ENCODE data around the gene KIF13A. TPM values are rescaled to one million over a fixed set of nuclear protein-coding genes. Genes with fewer than 3 reads are reported as not detected.

Gene KIF13A
- total and polyA plus RNA-seq, 9 of the 15 experiments (the other 6 are each of a cell fraction or from before 2014, with no cell fraction given) = 3.6 to 44.3 (median 29.7) TPM

DNA sequence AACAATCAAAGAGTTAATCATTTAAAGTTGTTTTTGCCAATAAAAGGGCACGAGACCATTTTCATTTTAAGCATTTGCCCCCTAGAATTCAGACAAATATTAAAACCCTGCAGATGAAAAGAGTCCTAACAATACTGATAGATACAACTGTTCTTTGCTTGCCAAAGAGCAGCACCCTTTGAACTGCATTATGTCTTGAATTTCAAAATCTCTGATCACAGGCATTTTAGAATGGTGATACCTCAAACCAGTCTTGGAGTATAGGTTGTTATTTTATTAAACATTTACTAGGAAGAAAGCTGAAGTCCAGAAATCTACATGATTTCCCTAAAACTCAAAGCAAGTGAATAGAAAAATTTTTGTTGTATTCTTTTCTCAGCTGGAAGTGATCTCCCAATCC is 108.7 kb downstream of the KIF13A start:
- no peak overlapping the region for H3K9ac ChIP-seq (ENCODE audit: insufficient read depth in 1 of 2, low read depth in 2 of 2, low read length in 2 of 2)
- H3K4me3 ChIP-seq = no peak overlapping the region
- 89% methylated on average over 1 of the region's 1 CpG for WGBS (ENCODE audit: insufficient coverage, low coverage, missing lambda C conversion rate)
- H3K27me3 ChIP-seq (ENCODE audit: control insufficient read depth in 2 of 2, insufficient read depth in 2 of 2, low read length in 2 of 2) = no peaks in the 10 kb centered on the region
- no peak for FAIRE-seq
- ATAC-seq = no peak
- intact Hi-C loops (cut with micrococcal nuclease) = no loop called here
- in situ Hi-C loops (cut with MboI) = no loop called here
- H2AFZ ChIP-seq (ENCODE audit: low read depth, low read length) = no peak overlapping the region
- peaks cover 2% of the 10 kb centered on the region; the same call in 1 of the 3 replicates for H3K36me3 ChIP-seq (ENCODE audit: control insufficient read depth, insufficient read depth, low read length)
- no peaks in the 10 kb centered on the region for H3K9me1 ChIP-seq (ENCODE audit: control insufficient read depth, insufficient read depth, low read length)
- ChIA-PET CTCF (ENCODE audit: low intra/inter-chr PET ratio) (no interaction called here), POLR2A (interaction anchor here (1.0 to 1.2 kb wide), 2 partner anchors 11 to 30 kb away, joined by 3 to 4 read pairs; no protein-coding TSS in a partner anchor)
- peaks cover 15% of the 10 kb centered on the region; the same call in 2 of the 3 replicates for H3K79me2 ChIP-seq (ENCODE audit: control insufficient read depth, insufficient read depth, low read length)
- BruUV-seq (replicated peaks) = no TSS peak
- TF ChIP-seq STAT5B (CRISPR knock-in tag; IDR thresholded peaks at IDR 0.05) (no peak), EP300 (IDR thresholded peaks at IDR 0.05; ENCODE audit: low read length) (no peak)
- no peaks in the 10 kb centered on the region; the same call in 1 of the 2 replicates for H3K9me3 ChIP-seq (replicated peaks; ENCODE audit: control insufficient read depth, insufficient read depth, low read depth, low read length)
- H4K20me1 ChIP-seq (replicated peaks; ENCODE audit: control insufficient read depth, insufficient read depth, low read length) = no peaks in the 10 kb centered on the region
- H3K27ac ChIP-seq (ENCODE audit: extremely low read depth, low read depth, low read length) = no peak overlapping the region
- H3K4me2 ChIP-seq (ENCODE audit: insufficient read depth, low read length) = no peak overlapping the region
- H3K4me1 ChIP-seq (replicated peaks in 1 of 2; ENCODE audit: control insufficient read depth in 2 of 2, insufficient read depth in 2 of 2, low read length in 2 of 2) = peaks cover 19 to 20% of the 10 kb centered on the region in 2 experiments
- DNase-seq (ENCODE audit: extremely low read depth in 1 of 4, low spot score in 3 of 4) = no peak

DNA sequence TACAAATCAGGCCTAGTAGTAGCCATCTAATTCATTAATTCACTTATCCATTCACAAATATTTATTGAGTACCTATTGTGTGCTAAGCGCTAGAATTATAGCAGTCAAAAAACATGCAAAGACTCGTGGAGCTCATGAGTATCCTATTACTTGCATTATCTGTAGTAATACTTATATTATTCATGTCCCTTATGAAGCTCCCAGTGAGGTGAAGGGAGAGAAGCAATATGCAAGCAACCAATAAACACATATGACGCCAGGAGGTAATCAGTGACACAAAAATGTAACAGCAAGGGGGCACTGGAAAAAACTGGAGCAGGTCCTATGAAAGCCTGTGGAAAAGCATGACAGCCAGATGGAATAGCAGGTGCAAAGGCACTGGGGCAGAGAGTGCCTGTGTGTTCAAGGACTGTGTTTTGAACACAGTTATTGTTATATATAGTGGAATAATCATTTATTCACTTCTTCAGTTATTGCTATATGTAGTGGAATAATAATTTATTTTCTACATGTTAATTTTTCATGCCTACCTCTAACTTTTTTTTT is 109.5 kb downstream of the KIF13A start:
- DNase-seq (ENCODE audit: extremely low read depth in 1 of 4, low spot score in 3 of 4) (no peak), FAIRE-seq (no peak), ATAC-seq (no peak)
- intact Hi-C loops (cut with micrococcal nuclease) (no loop called here), in situ Hi-C loops (cut with MboI) (no loop called here)
- CTCF ChIA-PET (ENCODE audit: low intra/inter-chr PET ratio) = no interaction called here
- H3K27ac ChIP-seq (ENCODE audit: extremely low read depth, low read depth, low read length) = no peak overlapping the region
- no peaks in the 10 kb centered on the region for H4K20me1 ChIP-seq (replicated peaks; ENCODE audit: control insufficient read depth, insufficient read depth, low read length)
- POLR2A ChIA-PET = no interaction called here
- BruUV-seq (replicated peaks) = no TSS peak
- H2AFZ ChIP-seq (ENCODE audit: low read depth, low read length) = no peak overlapping the region
- H3K4me1 ChIP-seq (replicated peaks in 1 of 2; ENCODE audit: control insufficient read depth in 2 of 2, insufficient read depth in 2 of 2, low read length in 2 of 2) = peaks cover 17 to 20% of the 10 kb centered on the region in 2 experiments
- no peaks in the 10 kb centered on the region for H3K27me3 ChIP-seq (ENCODE audit: control insufficient read depth in 2 of 2, insufficient read depth in 2 of 2, low read length in 2 of 2)
- 0 out of 3 replicates have a peak, but pooled peaks cover 2% of the 10 kb centered on the region for H3K36me3 ChIP-seq (ENCODE audit: control insufficient read depth, insufficient read depth, low read length)
- H3K4me3 ChIP-seq = no peak overlapping the region
- H3K9me1 ChIP-seq (ENCODE audit: control insufficient read depth, insufficient read depth, low read length) = no peaks in the 10 kb centered on the region
- 74% methylated on average over 3 of the region's 3 CpGs for WGBS (ENCODE audit: insufficient coverage, low coverage, missing lambda C conversion rate)
- no peak overlapping the region for H3K4me2 ChIP-seq (ENCODE audit: insufficient read depth, low read length)
- H3K79me2 ChIP-seq (ENCODE audit: control insufficient read depth, insufficient read depth, low read length) = peaks cover 11% of the 10 kb centered on the region; the same call in 2 of the 3 replicates
- no peaks in the 10 kb centered on the region; the same call in 1 of the 2 replicates for H3K9me3 ChIP-seq (replicated peaks; ENCODE audit: control insufficient read depth, insufficient read depth, low read depth, low read length)
- H3K9ac ChIP-seq (ENCODE audit: insufficient read depth in 1 of 2, low read depth in 2 of 2, low read length in 2 of 2) = no peak overlapping the region
- no peak for TF ChIP-seq FOXP1 (CRISPR knock-in tag; IDR thresholded peaks at IDR 0.05)
- TF ChIP-seq SMARCA5 (IDR thresholded peaks at IDR 0.05) = peak; percentile 44; the same call in 1 of the 2 replicates
- TF ChIP-seq RBFOX2 (IDR thresholded peaks at IDR 0.05; ENCODE audit: low read depth, low read length) = no peak
- no peak for TF ChIP-seq TGIF2 (CRISPR knock-in tag; IDR thresholded peaks at IDR 0.05)
- no peak for TF ChIP-seq ZNF695 (CRISPR knock-in tag; IDR thresholded peaks at IDR 0.05)
- no peak for TF ChIP-seq SRSF9 (IDR thresholded peaks at IDR 0.05; ENCODE audit: borderline replicate concordance, low read depth, low read length)
- TF ChIP-seq, protein P1, sequence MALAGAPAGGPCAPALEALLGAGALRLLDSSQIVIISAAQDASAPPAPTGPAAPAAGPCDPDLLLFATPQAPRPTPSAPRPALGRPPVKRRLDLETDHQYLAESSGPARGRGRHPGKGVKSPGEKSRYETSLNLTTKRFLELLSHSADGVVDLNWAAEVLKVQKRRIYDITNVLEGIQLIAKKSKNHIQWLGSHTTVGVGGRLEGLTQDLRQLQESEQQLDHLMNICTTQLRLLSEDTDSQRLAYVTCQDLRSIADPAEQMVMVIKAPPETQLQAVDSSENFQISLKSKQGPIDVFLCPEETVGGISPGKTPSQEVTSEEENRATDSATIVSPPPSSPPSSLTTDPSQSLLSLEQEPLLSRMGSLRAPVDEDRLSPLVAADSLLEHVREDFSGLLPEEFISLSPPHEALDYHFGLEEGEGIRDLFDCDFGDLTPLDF (CRISPR knock-in tag; IDR thresholded peaks at IDR 0.05) = no peak
- TF ChIP-seq CAMTA2 (CRISPR knock-in tag; conservative IDR thresholded peaks at IDR 0.05) = no peak
- TF ChIP-seq CEBPB (tag; IDR thresholded peaks at IDR 0.05) = no peak
- peak; percentile 71 for TF ChIP-seq CHD4 (IDR thresholded peaks at IDR 0.05; ENCODE audit: insufficient read depth, insufficient replicate concordance, low read depth, low read length, poor library complexity, severe bottlenecking)
- no peak for TF ChIP-seq ZBTB1 (CRISPR knock-in tag; IDR thresholded peaks at IDR 0.05; ENCODE audit: borderline replicate concordance, low read depth)
- no peak for TF ChIP-seq MEF2A (IDR thresholded peaks at IDR 0.05; ENCODE audit: control insufficient read depth, low read depth, low read length)
- TF ChIP-seq JUN (IDR thresholded peaks at IDR 0.05; ENCODE audit: borderline replicate concordance, low read depth, low read length) = no peak
- TF ChIP-seq JUN (CRISPR knock-in tag; IDR thresholded peaks at IDR 0.05; ENCODE audit: borderline replicate concordance) = no peak
- TF ChIP-seq HNRNPH1 (optimal IDR thresholded peaks at IDR 0.05; ENCODE audit: low read depth, low read length) = no peak
